Uterus (tissue), 4 donors: ENCODE results near the gene SCD. TPM values are rescaled to one million over a fixed set of nuclear protein-coding genes. Genes with fewer than 3 reads are reported as not detected.

Source experiments
- DNase-seq, 2 donors: peaks; one replicate each; pipeline ENCODE4 v3.0.0-alpha.2; 2019 to 2020
- H3K27ac ChIP-seq, 2 donors: fragments of 200-600 bp; sonication (generic); 1 replicate in 1 of 2; 2 replicates in 1 of 2; pipeline ENCODE4 v1.5.1; 2016 to 2018
- H3K27me3 ChIP-seq, 2 donors: fragments of 200-600 bp; sonication (generic); one replicate each; pipeline ENCODE4 v1.5.1; 2018 to 2019; ENCODE audit warnings: control low read depth in 1 of 2
- H3K36me3 ChIP-seq, 2 donors: fragments of 200-600 bp; sonication (generic); one replicate each; pipeline ENCODE4 v1.5.1; 2019; ENCODE audit warnings: control low read depth in 1 of 2
- H3K4me1 ChIP-seq, 2 donors: fragments of 200-600 bp; sonication (generic); one replicate each; pipeline ENCODE4 v1.5.1; 2018 to 2019; ENCODE audit warnings: control low read depth in 1 of 2
- H3K4me3 ChIP-seq, 2 donors: fragments of 200-600 bp; sonication (generic); 1 replicate in 1 of 2; 2 replicates in 1 of 2; pipeline ENCODE4 v1.5.1; 2018 to 2019; ENCODE audit warnings: mild to moderate bottlenecking in 1 of 2
- H3K9me3 ChIP-seq, 2 donors: fragments of 200-600 bp; sonication (generic); one replicate each; pipeline ENCODE4 v1.5.1; 2019; ENCODE audit warnings: control low read depth in 1 of 2
- CTCF ChIP-seq, 4 experiments: fragments of 200-600 bp in 2 of 4; fragments of 450-650 bp in 2 of 4; sonication (generic) in 2 of 4; IDR thresholded peaks; one replicate each; pipeline ENCODE4 v1.5.1; 2016 to 2019; ENCODE audit warnings: antibody characterized with exemption in 4 of 4, mild to moderate bottlenecking in 2 of 4, moderate library complexity in 1 of 4
- POLR2A ChIP-seq, 2 donors: fragments of 450-650 bp; IDR thresholded peaks; one replicate each; pipeline ENCODE4 v1.6.1; 2016; ENCODE audit warnings: antibody characterized with exemption in 2 of 2, mild to moderate bottlenecking in 1 of 2, moderate library complexity in 1 of 2
- intact Hi-C: fragments of 100-400 bp; cut with DNase I; formaldehyde crosslinking; loops from one replicate; pipeline ENCODE4 v1.15.1; 2023; ENCODE audit warnings: low total_unique reads
- total RNA-seq, 4 donors: library from RNA; depleted of rRNA in 3 of 4; stranded (reverse); fragments of >200 nt in 3 of 4; gene quantifications; one replicate each; pipeline versions ENCODE4 v1.1.0 to v1.2.4, GENCODE V29; 2014 to 2023
- donor health status: DM: yes; HTN: yes; CAD: no.

SCD gene
- total RNA-seq, 4 donors from 2014 or later, result 0.59 to 29.8 (median 6.0) TPM

DNA sequence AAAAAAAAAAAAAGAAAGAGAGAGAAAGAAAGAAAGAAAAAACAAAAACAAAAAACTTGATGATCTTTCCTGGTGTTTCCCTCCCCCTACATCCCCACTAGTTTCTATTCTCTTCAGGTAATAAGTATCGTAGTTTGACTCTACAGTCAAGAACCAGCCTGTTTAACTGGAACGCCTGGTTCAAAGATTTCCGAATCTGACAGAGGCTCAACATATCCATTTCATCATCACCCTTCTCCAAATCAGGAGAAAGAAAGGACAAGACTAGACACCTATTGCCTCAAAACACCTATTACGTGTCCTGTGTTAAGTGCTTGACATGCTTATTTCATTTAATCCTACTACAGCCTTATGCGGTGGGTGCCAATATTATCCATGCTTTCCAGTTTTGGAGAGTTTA, 40.2 kb upstream of the SCD start:
- no peak for DNase-seq
- no peak overlapping the region for H3K27ac ChIP-seq
- no peaks in the 10 kb centered on the region for H3K9me3 ChIP-seq
- no peaks in the 10 kb centered on the region for H3K36me3 ChIP-seq
- intact Hi-C loops, result no loop called here
- TF ChIP-seq POLR2A (IDR thresholded peaks at IDR 0.05) (no peak), CTCF (IDR thresholded peaks at IDR 0.05) (no peak)
- no peaks in the 10 kb centered on the region for H3K27me3 ChIP-seq
- no peak overlapping the region for H3K4me3 ChIP-seq
- no peaks in the 10 kb centered on the region for H3K4me1 ChIP-seq

- no peak for DNase-seq
- Histone ChIP-seq H3K9me3 (no peaks in the 10 kb centered on the region), H3K27me3 (no peaks in the 10 kb centered on the region), H3K27ac (no peak overlapping the region), H3K4me1 (no peaks in the 10 kb centered on the region), H3K36me3 (no peaks in the 10 kb centered on the region), H3K4me3 (no peak overlapping the region)
- intact Hi-C loops, result no loop called here
- no peak for TF ChIP-seq CTCF (IDR thresholded peaks at IDR 0.05)
Measured at GRCh38 chr10:100307684-100308083, 39.3 kb upstream of the SCD start.

DNA sequence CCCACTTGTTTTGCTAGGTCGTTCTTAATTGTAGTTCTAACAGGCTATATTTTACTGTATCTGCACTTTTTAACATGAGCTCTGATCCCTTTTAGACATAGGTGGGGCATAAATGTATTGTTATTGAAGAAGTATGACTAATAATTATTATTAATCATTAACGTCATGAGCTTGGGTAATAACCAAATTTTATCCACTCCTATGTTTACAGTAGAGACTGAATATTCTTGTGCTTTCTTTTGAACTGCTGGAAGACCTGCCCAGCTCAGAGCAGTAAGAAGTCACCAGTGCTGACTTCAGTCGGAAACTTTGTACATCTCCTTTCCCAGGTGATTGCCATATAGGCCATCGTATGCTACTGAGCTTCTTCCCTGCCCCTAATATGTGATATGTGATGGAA, 35.7 kb upstream of the SCD start:
- no peak overlapping the region for H3K4me3 ChIP-seq
- H3K27me3 ChIP-seq, result no peaks in the 10 kb centered on the region
- TF ChIP-seq POLR2A (IDR thresholded peaks at IDR 0.05), result no peak
- no peak for TF ChIP-seq CTCF (IDR thresholded peaks at IDR 0.05)
- H3K4me1 ChIP-seq, result no peaks in the 10 kb centered on the region
- H3K27ac ChIP-seq, result no peak overlapping the region
- intact Hi-C loops, result no loop called here
- H3K9me3 ChIP-seq, result no peaks in the 10 kb centered on the region
- DNase-seq, result no peak
- H3K36me3 ChIP-seq, result no peaks in the 10 kb centered on the region

GRCh38 chr10:100315615-100316014, 31.4 kb upstream of the SCD start:
- Histone ChIP-seq H3K4me1 (no peaks in the 10 kb centered on the region), H3K4me3 (no peak overlapping the region), H3K36me3 (no peaks in the 10 kb centered on the region), H3K27me3 (no peaks in the 10 kb centered on the region), H3K9me3 (no peaks in the 10 kb centered on the region), H3K27ac (no peak overlapping the region)
- TF ChIP-seq POLR2A (IDR thresholded peaks at IDR 0.05), result no peak
- no peak for DNase-seq
- intact Hi-C loops, result no loop called here

DNA sequence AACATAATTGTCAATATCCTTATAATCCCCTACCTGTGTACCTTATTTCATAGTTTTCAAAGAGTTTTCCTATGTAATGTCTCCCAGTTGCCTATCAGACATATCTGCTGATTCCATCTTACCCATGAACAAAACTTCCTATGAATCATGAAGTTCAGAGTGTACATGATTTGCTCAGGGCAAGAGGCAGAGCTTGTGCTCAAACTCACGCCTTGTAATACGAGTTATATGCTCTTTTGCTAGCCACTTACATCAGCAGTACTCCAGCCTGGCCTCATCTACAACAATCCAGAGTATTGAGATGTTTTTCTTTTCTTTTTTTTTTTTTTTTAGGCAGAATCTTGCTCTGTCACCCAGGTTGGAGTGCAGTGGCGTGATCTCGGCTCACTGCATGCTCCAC, 28.8 kb upstream of the SCD start:
- no peaks in the 10 kb centered on the region for H3K9me3 ChIP-seq
- H3K4me3 ChIP-seq, result no peak overlapping the region
- DNase-seq, result no peak
- H3K4me1 ChIP-seq, result no peaks in the 10 kb centered on the region
- no peak overlapping the region for H3K27ac ChIP-seq
- H3K27me3 ChIP-seq, result no peaks in the 10 kb centered on the region
- TF ChIP-seq CTCF (IDR thresholded peaks at IDR 0.05) (no peak), POLR2A (IDR thresholded peaks at IDR 0.05) (no peak)
- intact Hi-C loops, result no loop called here
- no peaks in the 10 kb centered on the region for H3K36me3 ChIP-seq

DNA sequence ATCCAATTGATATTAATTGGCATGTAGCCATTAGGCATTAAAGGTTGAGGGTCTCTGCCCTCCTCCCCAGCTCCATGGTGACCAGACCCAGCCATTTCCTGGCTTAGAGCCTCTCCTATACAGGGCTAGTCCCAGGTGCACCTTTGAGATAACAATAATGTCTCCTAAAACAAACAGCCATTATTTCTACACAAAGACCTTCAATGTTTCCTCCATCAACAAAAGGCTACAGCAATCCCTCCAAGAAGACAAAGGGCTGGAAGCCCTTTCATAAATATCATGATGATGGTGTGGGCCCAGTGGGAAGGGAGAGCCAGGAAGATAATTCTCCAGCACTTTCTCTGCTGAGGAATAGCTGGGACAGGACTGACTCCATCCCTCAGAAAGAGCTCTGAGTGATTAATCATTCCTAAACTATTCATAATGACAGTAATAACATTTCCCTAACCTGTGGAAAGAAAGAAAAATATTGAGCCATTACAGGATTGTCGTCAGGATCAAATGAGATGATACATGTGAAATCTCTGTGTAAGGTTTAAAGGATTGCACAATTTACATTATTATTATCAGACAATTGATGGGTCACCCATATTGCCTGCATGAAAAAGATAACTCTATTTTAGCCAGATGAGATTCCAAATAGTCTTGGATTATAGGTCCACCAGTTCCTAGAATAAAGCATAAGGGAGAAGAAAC, 27.2 kb upstream of the SCD start:
- no peak for TF ChIP-seq POLR2A (IDR thresholded peaks at IDR 0.05)
- no peaks in the 10 kb centered on the region for H3K36me3 ChIP-seq
- H3K4me1 ChIP-seq, result no peaks in the 10 kb centered on the region
- H3K27ac ChIP-seq, result no peak overlapping the region
- H3K27me3 ChIP-seq, result no peaks in the 10 kb centered on the region
- no peak for DNase-seq
- intact Hi-C loops, result no loop called here
- no peaks in the 10 kb centered on the region for H3K9me3 ChIP-seq
- no peak overlapping the region for H3K4me3 ChIP-seq
